Measurements from ENCODE around the gene LRRC4C.

LRRC4C gene

GRCh38 chr11:41267451-41267850 is 192.0 kb downstream of the LRRC4C start:
- no peak overlapping the region for H2AFZ ChIP-seq (ENCODE audit: low read length)
- no peaks in the 10 kb centered on the region for H3K36me3 ChIP-seq (replicated peaks in 1 of 2; ENCODE audit: control insufficient read depth in 2 of 2, insufficient read depth in 2 of 2, low read length in 2 of 2)
- peaks cover 0 to 3% of the 10 kb centered on the region in 2 donors for H3K4me1 ChIP-seq (ENCODE audit: control insufficient read depth in 2 of 2, insufficient read depth in 1 of 2, low read depth in 1 of 2, low read length in 2 of 2)
- no peak overlapping the region for H2BK5ac ChIP-seq (ENCODE audit: low read length)
- no peaks in the 10 kb centered on the region for H3K9me3 ChIP-seq (replicated peaks in 1 of 2; ENCODE audit: control insufficient read depth in 2 of 2, insufficient read depth in 1 of 2, low read depth in 1 of 2, low read length in 2 of 2)
- no peak overlapping the region for H3K4me2 ChIP-seq (ENCODE audit: insufficient read depth, low read length, poor library complexity, severe bottlenecking)
- no peak for DNase-seq (ENCODE audit: low spot score)
- H2BK15ac ChIP-seq (ENCODE audit: low read length), result no peak overlapping the region
- no peak overlapping the region for H2BK120ac ChIP-seq (ENCODE audit: low read depth, low read length)
- H3K9ac ChIP-seq (ENCODE audit: low read depth, low read length, poor library complexity), result no peak overlapping the region
- H3K23ac ChIP-seq (ENCODE audit: low read depth, low read length, poor library complexity), result no peak overlapping the region
- H3K79me1 ChIP-seq (ENCODE audit: low read depth, low read length), result no peaks in the 10 kb centered on the region
- no peak overlapping the region for H3K4me3 ChIP-seq (ENCODE audit: low read length in 2 of 2)
- no peak overlapping the region for H3K14ac ChIP-seq (ENCODE audit: low read length)
- H3K27me3 ChIP-seq (ENCODE audit: control insufficient read depth in 3 of 3, insufficient read depth in 3 of 3, low read depth in 1 of 3, low read length in 3 of 3), result no peaks in the 10 kb centered on the region
- H2BK12ac ChIP-seq (ENCODE audit: low read length), result no peak overlapping the region
- no peak overlapping the region for H3K4ac ChIP-seq (ENCODE audit: low read length)
- H4K91ac ChIP-seq (ENCODE audit: low read depth, low read length, poor library complexity), result no peak overlapping the region
- no peak overlapping the region for H3K18ac ChIP-seq (ENCODE audit: low read length)
- no peak overlapping the region for H3K27ac ChIP-seq (replicated peaks; ENCODE audit: low read length)
- H2AK5ac ChIP-seq (ENCODE audit: low read depth, low read length), result no peak overlapping the region
- WGBS, 2 donors (ENCODE audit: extremely low coverage in 2 of 2, insufficient read length in 2 of 2, insufficient replicate concordance in 1 of 2), result no CpG with 5 or more reads among the region's 5 CpGs
- H4K8ac ChIP-seq (ENCODE audit: low read depth, low read length), result no peak overlapping the region

DNA sequence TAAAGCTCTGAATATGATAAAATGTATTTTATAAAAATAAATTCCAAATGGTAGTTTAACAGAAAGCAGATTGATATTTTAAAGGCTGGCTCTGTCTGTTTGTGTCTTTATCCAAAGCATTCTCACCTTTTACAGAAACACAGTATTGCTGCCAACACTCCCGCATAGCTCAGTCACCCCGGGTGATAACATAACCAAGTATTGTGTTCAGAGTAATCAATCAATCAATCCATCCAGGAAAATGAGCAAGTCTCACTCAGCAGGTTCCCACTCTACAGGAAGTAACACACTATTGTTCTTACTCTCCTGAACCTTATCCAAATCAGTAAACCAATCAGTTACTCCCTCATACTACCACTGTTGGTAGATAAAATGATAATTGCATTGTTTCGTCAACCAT is 203.4 kb downstream of the LRRC4C start:
- H3K4me3 ChIP-seq (ENCODE audit: low read length in 2 of 2), result no peak overlapping the region
- WGBS, 2 donors (ENCODE audit: extremely low coverage in 2 of 2, insufficient read length in 2 of 2, insufficient replicate concordance in 1 of 2), result no CpG with 5 or more reads among the region's 3 CpGs
- H3K36me3 ChIP-seq (replicated peaks in 1 of 2; ENCODE audit: control insufficient read depth in 2 of 2, insufficient read depth in 2 of 2, low read length in 2 of 2), result no peaks in the 10 kb centered on the region
- H3K4me2 ChIP-seq (ENCODE audit: insufficient read depth, low read length, poor library complexity, severe bottlenecking), result no peak overlapping the region
- no peak overlapping the region for H3K4ac ChIP-seq (ENCODE audit: low read length)
- H3K9me3 ChIP-seq (replicated peaks in 1 of 2; ENCODE audit: control insufficient read depth in 2 of 2, insufficient read depth in 1 of 2, low read depth in 1 of 2, low read length in 2 of 2), result peaks cover 0 to 6% of the 10 kb centered on the region in 2 donors
- H4K8ac ChIP-seq (ENCODE audit: low read depth, low read length), result no peak overlapping the region
- no peak overlapping the region for H3K23ac ChIP-seq (ENCODE audit: low read depth, low read length, poor library complexity)
- no peak overlapping the region for H3K9ac ChIP-seq (ENCODE audit: low read depth, low read length, poor library complexity)
- no peak overlapping the region for H3K18ac ChIP-seq (ENCODE audit: low read length)
- no peaks in the 10 kb centered on the region for H3K27me3 ChIP-seq (ENCODE audit: control insufficient read depth in 3 of 3, insufficient read depth in 3 of 3, low read depth in 1 of 3, low read length in 3 of 3)
- no peak overlapping the region for H4K91ac ChIP-seq (ENCODE audit: low read depth, low read length, poor library complexity)
- no peak overlapping the region for H3K27ac ChIP-seq (replicated peaks; ENCODE audit: low read length)
- H2BK15ac ChIP-seq (ENCODE audit: low read length), result no peak overlapping the region
- no peak overlapping the region for H2AFZ ChIP-seq (ENCODE audit: low read length)
- no peaks in the 10 kb centered on the region for H3K79me1 ChIP-seq (ENCODE audit: low read depth, low read length)
- no peak overlapping the region for H2BK120ac ChIP-seq (ENCODE audit: low read depth, low read length)
- no peaks in the 10 kb centered on the region for H3K4me1 ChIP-seq (ENCODE audit: control insufficient read depth in 2 of 2, insufficient read depth in 1 of 2, low read depth in 1 of 2, low read length in 2 of 2)
- H2BK5ac ChIP-seq (ENCODE audit: low read length), result no peak overlapping the region
- no peak overlapping the region for H3K14ac ChIP-seq (ENCODE audit: low read length)
- no peak overlapping the region for H2BK12ac ChIP-seq (ENCODE audit: low read length)
- DNase-seq (ENCODE audit: low spot score), result no peak
- no peak overlapping the region for H2AK5ac ChIP-seq (ENCODE audit: low read depth, low read length)

DNA sequence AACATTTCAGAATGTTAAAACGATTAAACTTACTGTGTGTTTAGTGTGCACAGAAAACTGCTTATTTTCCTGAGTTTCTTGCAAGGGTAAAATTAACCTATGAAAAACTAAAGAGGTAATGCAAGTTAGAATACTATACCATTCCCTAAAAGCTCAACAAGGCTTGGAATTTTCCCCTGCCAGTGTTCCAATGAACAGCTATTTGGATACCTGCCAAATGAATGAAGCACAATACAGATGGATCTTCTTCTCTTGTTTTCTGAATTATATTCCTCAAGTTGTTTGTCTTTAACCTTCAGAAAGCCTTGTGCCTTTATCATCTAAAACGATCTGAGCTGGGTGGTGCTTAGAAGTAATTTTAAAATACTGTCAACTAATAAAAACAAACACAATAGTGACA is 204.5 kb downstream of the LRRC4C start:
- H3K79me1 ChIP-seq (ENCODE audit: low read depth, low read length), result no peaks in the 10 kb centered on the region
- no peaks in the 10 kb centered on the region for H3K36me3 ChIP-seq (replicated peaks in 1 of 2; ENCODE audit: control insufficient read depth in 2 of 2, insufficient read depth in 2 of 2, low read length in 2 of 2)
- no peak overlapping the region for H4K8ac ChIP-seq (ENCODE audit: low read depth, low read length)
- H3K27ac ChIP-seq (replicated peaks; ENCODE audit: low read length), result no peak overlapping the region
- no peak overlapping the region for H3K14ac ChIP-seq (ENCODE audit: low read length)
- no peak overlapping the region for H3K23ac ChIP-seq (ENCODE audit: low read depth, low read length, poor library complexity)
- H2BK12ac ChIP-seq (ENCODE audit: low read length), result no peak overlapping the region
- no peak overlapping the region for H3K4me2 ChIP-seq (ENCODE audit: insufficient read depth, low read length, poor library complexity, severe bottlenecking)
- no peak overlapping the region for H2BK15ac ChIP-seq (ENCODE audit: low read length)
- peaks cover 0 to 6% of the 10 kb centered on the region in 2 donors for H3K9me3 ChIP-seq (replicated peaks in 1 of 2; ENCODE audit: control insufficient read depth in 2 of 2, insufficient read depth in 1 of 2, low read depth in 1 of 2, low read length in 2 of 2)
- no peak overlapping the region for H3K4me3 ChIP-seq (ENCODE audit: low read length in 2 of 2)
- no peak for DNase-seq (ENCODE audit: low spot score)
- no peak overlapping the region for H2BK120ac ChIP-seq (ENCODE audit: low read depth, low read length)
- no peak overlapping the region for H4K91ac ChIP-seq (ENCODE audit: low read depth, low read length, poor library complexity)
- no peaks in the 10 kb centered on the region for H3K27me3 ChIP-seq (ENCODE audit: control insufficient read depth in 3 of 3, insufficient read depth in 3 of 3, low read depth in 1 of 3, low read length in 3 of 3)
- WGBS, 2 donors (ENCODE audit: extremely low coverage in 2 of 2, insufficient read length in 2 of 2, insufficient replicate concordance in 1 of 2), result no CpG with 5 or more reads among the region's 2 CpGs
- H3K9ac ChIP-seq (ENCODE audit: low read depth, low read length, poor library complexity), result no peak overlapping the region
- H3K4ac ChIP-seq (ENCODE audit: low read length), result no peak overlapping the region
- no peaks in the 10 kb centered on the region for H3K4me1 ChIP-seq (ENCODE audit: control insufficient read depth in 2 of 2, insufficient read depth in 1 of 2, low read depth in 1 of 2, low read length in 2 of 2)
- H2AFZ ChIP-seq (ENCODE audit: low read length), result no peak overlapping the region
- no peak overlapping the region for H3K18ac ChIP-seq (ENCODE audit: low read length)
- H2BK5ac ChIP-seq (ENCODE audit: low read length), result no peak overlapping the region
- H2AK5ac ChIP-seq (ENCODE audit: low read depth, low read length), result no peak overlapping the region

DNA sequence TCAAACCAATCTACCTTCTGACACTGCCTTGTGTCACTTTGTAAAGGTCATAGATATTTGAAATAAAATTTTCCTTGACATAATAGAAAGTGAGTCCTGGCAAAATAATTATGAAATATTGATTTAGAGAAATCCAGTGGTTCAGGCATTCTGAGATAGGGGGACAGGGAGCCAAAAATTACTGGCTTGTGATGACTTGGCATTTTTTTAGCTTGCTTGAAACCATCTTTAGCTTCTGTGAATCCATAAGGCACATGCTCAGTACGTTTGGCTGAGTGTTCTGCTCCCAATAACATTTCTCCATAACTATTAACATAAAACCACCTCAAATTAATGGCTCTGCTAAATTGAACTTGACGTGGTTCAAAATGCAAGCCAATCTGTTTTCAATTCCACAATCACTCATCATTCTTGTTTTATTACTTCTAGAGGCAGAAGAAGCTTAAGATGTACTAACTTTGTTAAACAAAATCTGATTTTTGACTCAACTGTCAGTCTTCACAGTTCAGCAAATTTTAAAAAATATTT is 209.0 kb downstream of the LRRC4C start:
- Histone ChIP-seq H2BK15ac (ENCODE audit: low read length) (no peak overlapping the region), H3K36me3 (replicated peaks in 1 of 2; ENCODE audit: control insufficient read depth in 2 of 2, insufficient read depth in 2 of 2, low read length in 2 of 2) (no peaks in the 10 kb centered on the region), H3K27me3 (ENCODE audit: control insufficient read depth in 3 of 3, insufficient read depth in 3 of 3, low read depth in 1 of 3, low read length in 3 of 3) (no peaks in the 10 kb centered on the region), H3K23ac (ENCODE audit: low read depth, low read length, poor library complexity) (no peak overlapping the region), H3K4me1 (ENCODE audit: control insufficient read depth in 2 of 2, insufficient read depth in 1 of 2, low read depth in 1 of 2, low read length in 2 of 2) (peaks cover 0 to 2% of the 10 kb centered on the region in 2 donors), H2BK12ac (ENCODE audit: low read length) (no peak overlapping the region), H3K4ac (ENCODE audit: low read length) (no peak overlapping the region), H3K18ac (ENCODE audit: low read length) (no peak overlapping the region), H3K9me3 (replicated peaks in 1 of 2; ENCODE audit: control insufficient read depth in 2 of 2, insufficient read depth in 1 of 2, low read depth in 1 of 2, low read length in 2 of 2) (peaks cover 0 to 3% of the 10 kb centered on the region in 2 donors), H3K9ac (ENCODE audit: low read depth, low read length, poor library complexity) (no peak overlapping the region), H2BK120ac (ENCODE audit: low read depth, low read length) (no peak overlapping the region), H3K4me3 (ENCODE audit: low read length in 2 of 2) (no peak overlapping the region), H3K14ac (ENCODE audit: low read length) (no peak overlapping the region), H2AFZ (ENCODE audit: low read length) (no peak overlapping the region), H4K91ac (ENCODE audit: low read depth, low read length, poor library complexity) (no peak overlapping the region), H3K79me1 (ENCODE audit: low read depth, low read length) (no peaks in the 10 kb centered on the region), H2AK5ac (ENCODE audit: low read depth, low read length) (no peak overlapping the region), H2BK5ac (ENCODE audit: low read length) (no peak overlapping the region), H3K27ac (replicated peaks; ENCODE audit: low read length) (no peak overlapping the region), H3K4me2 (ENCODE audit: insufficient read depth, low read length, poor library complexity, severe bottlenecking) (no peak overlapping the region), H4K8ac (ENCODE audit: low read depth, low read length) (no peak overlapping the region)
- DNase-seq (ENCODE audit: low spot score), result no peak
- WGBS, 2 donors (ENCODE audit: extremely low coverage in 2 of 2, insufficient read length in 2 of 2, insufficient replicate concordance in 1 of 2), result no CpG with 5 or more reads among the region's 2 CpGs
